Activated CD8-positive, alpha-beta memory T cell treated with anti-CD3 and anti-CD28 coated beads, Interleukin-2, amount 10 ng/mL, durations not matched to agents 7 days and 5 days (primary cell): ENCODE data around the gene FBXO28. TPM values are rescaled to one million over a fixed set of nuclear protein-coding genes. Genes with fewer than 3 reads are reported as not detected.

Source experiments
- ATAC-seq: fragments of 150-1000 bp; cut with Tn5 transposase; one replicate; pipeline ENCODE4 v1.10.0; 2021; ENCODE audit warnings: moderate library complexity
- CTCF ChIA-PET: fragments of 350-600 bp; sonication (Branson Sonifier 250); formaldehyde crosslinking; loops from one replicate; lab custom pipeline; 2021; ENCODE audit warnings: antibody characterized with exemption; lab: Charles Lee
- DNase-seq: peaks from one replicate; pipeline ENCODE4 v3.0.0-alpha.2; 2020
- H3K27ac Mint-ChIP-seq: one replicate; pipeline ENCODE4 v1.8.0; 2021; ENCODE audit warnings: mild to moderate bottlenecking, mixed read lengths
- H3K27me3 Mint-ChIP-seq: one replicate; pipeline ENCODE4 v1.8.0; 2021; ENCODE audit warnings: mixed read lengths
- H3K36me3 Mint-ChIP-seq: one replicate; pipeline ENCODE4 v1.8.0; 2021; ENCODE audit warnings: mild to moderate bottlenecking, mixed read lengths
- H3K4me1 Mint-ChIP-seq: one replicate; pipeline ENCODE4 v1.8.0; 2021; ENCODE audit warnings: mixed read lengths
- H3K4me3 Mint-ChIP-seq: one replicate; pipeline ENCODE4 v1.8.0; 2021; ENCODE audit warnings: mild to moderate bottlenecking, moderate library complexity, mixed read lengths
- H3K9me3 Mint-ChIP-seq: one replicate; pipeline ENCODE4 v1.8.0; 2022; ENCODE audit warnings: low read depth, mixed read lengths
- total RNA-seq, 2 experiments: library from RNA; stranded (reverse); gene quantifications; one replicate each; pipeline ENCODE4 v1.2.3, GENCODE V29; 2021

The FBXO28 gene
- total RNA-seq, 2 experiments from 2014 or later: 21.3 to 29.6 TPM

DNA sequence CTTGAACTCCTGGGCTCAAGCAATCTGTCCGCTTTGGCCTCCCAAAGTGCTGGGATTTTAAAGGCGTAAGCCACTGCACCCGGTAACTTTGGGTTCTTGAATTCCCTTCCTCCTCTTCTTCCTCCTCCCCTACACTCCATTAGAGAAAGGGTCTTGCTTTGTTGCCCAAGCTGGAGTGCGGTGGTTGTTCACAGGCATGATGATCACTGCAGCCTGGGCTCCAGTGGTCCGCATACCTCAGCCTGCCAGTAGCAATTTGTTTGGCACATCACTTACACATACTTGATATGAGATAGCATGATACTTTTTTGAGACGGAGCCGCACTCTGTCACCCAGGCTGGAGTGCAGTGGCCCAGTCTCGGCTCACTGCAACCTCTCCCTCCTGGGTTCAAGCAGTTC is 71.3 kb downstream of the FBXO28 start:
- CTCF ChIA-PET: no interaction called here
- Mint-ChIP-seq H3K27ac (peak overlapping the region; percentile 52), H3K4me3 (peak overlapping the region; percentile 97), H3K9me3 (no peaks in the 10 kb centered on the region), H3K36me3 (peaks cover 45% of the 10 kb centered on the region), H3K27me3 (no peaks in the 10 kb centered on the region), H3K4me1 (peaks cover 67% of the 10 kb centered on the region)
- ATAC-seq (no peak), DNase-seq (no peak)

DNA sequence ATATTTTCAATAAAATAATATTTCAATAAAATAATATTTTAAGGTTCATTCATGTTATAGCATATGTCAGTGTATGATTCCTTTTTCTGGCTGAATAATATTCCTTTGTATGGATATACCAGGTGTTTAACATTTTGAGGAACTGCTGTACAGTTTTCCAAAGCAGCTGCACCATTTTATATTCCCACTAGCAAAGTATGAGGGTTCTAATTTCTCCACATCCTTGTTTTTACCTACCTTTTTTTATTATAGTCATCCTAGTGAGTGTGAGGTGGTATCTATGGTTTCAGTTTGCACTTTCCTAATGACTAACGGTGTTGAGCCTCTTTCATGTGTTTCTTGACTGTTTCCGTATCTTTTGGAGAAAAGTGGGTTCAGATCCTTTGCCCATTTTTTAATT is 74.4 kb downstream of the FBXO28 start:
- CTCF ChIA-PET: no interaction called here
- peak overlapping the region; percentile 82 for H3K27ac Mint-ChIP-seq
- H3K4me1 Mint-ChIP-seq: peaks cover 64% of the 10 kb centered on the region
- ATAC-seq: peak; percentile 27
- no peak for DNase-seq
- peaks cover 58% of the 10 kb centered on the region for H3K36me3 Mint-ChIP-seq
- peak overlapping the region; percentile 47 for H3K4me3 Mint-ChIP-seq
- no peaks in the 10 kb centered on the region for H3K9me3 Mint-ChIP-seq
- H3K27me3 Mint-ChIP-seq: no peaks in the 10 kb centered on the region

DNA sequence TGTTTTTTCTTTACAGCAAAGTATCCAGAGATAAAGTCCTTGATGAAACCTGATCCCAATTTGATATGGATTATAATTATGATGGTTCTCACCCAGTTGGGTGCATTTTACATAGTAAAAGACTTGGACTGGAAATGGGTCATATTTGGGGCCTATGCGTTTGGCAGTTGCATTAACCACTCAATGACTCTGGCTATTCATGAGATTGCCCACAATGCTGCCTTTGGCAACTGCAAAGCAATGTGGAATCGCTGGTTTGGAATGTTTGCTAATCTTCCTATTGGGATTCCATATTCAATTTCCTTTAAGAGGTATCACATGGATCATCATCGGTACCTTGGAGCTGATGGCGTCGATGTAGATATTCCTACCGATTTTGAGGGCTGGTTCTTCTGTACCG is 75.7 kb downstream of the FBXO28 start:
- Mint-ChIP-seq H3K4me1 (peaks cover 67% of the 10 kb centered on the region), H3K4me3 (no peak overlapping the region), H3K36me3 (peaks cover 62% of the 10 kb centered on the region), H3K9me3 (no peaks in the 10 kb centered on the region), H3K27ac (no peak overlapping the region), H3K27me3 (no peaks in the 10 kb centered on the region)
- DNase-seq (no peak), ATAC-seq (no peak)
- CTCF ChIA-PET: no interaction called here

DNA sequence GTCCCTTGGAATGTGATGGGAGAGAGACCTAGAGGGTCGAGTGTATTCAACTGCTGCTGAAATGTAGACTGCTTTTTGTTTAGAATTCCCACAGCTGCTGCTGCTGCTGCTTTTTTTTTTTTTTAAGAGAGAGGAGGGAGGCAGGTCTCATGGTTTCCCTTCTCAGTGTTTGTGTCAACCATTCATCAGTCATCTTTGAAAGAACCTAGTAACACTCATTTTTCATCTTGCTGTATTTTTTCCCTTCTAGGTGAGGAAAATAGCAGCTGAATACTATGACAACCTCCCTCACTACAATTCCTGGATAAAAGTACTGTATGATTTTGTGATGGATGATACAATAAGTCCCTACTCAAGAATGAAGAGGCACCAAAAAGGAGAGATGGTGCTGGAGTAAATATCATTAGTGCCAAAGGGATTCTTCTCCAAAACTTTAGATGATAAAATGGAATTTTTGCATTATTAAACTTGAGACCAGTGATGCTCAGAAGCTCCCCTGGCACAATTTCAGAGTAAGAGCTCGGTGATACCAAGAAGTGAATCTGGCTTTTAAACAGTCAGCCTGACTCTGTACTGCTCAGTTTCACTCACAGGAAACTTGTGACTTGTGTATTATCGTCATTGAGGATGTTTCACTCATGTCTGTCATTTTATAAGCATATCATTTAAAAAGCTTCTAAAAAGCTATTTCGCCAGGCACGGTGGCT is 78.3 kb downstream of the FBXO28 start:
- ATAC-seq (peak; percentile 84), DNase-seq (peak; percentile 59)
- peaks cover 47% of the 10 kb centered on the region for H3K4me1 Mint-ChIP-seq
- peak overlapping the region; percentile 85 for H3K27ac Mint-ChIP-seq
- peak overlapping the region; percentile 11 for H3K4me3 Mint-ChIP-seq
- peaks cover 47% of the 10 kb centered on the region for H3K36me3 Mint-ChIP-seq
- CTCF ChIA-PET: interaction anchor here (1.0 to 1.6 kb wide), 7 partner anchors 9 to 238 kb away, joined by 3 to 10 read pairs (median 5); partner anchors contain the start of gene DEGS1
- no peaks in the 10 kb centered on the region for H3K27me3 Mint-ChIP-seq
- no peaks in the 10 kb centered on the region for H3K9me3 Mint-ChIP-seq

DNA sequence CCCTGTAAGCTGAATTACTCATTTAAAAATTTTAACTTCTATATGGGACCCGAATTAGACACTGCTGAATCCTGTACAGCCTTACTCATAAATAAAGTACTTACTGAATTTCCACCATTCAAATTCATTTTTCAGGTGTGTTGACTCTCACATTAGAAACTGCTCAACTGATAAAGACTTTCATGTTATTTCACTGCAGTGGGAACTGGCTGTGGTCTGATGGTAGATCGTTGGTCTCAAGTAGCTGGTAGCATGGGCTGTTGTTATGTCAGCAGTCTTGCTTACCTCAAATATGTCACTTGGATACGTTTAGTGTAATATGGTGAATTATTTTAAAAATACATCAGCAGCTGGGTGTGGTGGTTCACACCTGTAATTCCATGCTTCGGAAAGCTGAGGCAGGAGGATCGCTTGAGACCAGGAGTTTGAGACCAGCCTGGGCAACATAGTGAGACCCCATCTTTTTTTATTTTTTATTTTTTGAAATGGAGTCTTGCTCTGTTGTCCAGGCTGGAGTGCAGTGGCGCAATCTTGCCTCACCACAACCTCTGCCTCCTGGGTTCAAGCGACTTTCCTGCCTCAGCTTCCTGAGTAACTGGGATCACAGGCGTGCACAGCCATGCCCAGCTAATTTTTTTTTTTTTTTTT is 79.5 kb downstream of the FBXO28 start:
- CTCF ChIA-PET: interaction anchor here (1.2 to 1.6 kb wide), 6 partner anchors 10 to 237 kb away, joined by 3 to 10 read pairs (median 5); partner anchors contain the start of gene DEGS1

DNA sequence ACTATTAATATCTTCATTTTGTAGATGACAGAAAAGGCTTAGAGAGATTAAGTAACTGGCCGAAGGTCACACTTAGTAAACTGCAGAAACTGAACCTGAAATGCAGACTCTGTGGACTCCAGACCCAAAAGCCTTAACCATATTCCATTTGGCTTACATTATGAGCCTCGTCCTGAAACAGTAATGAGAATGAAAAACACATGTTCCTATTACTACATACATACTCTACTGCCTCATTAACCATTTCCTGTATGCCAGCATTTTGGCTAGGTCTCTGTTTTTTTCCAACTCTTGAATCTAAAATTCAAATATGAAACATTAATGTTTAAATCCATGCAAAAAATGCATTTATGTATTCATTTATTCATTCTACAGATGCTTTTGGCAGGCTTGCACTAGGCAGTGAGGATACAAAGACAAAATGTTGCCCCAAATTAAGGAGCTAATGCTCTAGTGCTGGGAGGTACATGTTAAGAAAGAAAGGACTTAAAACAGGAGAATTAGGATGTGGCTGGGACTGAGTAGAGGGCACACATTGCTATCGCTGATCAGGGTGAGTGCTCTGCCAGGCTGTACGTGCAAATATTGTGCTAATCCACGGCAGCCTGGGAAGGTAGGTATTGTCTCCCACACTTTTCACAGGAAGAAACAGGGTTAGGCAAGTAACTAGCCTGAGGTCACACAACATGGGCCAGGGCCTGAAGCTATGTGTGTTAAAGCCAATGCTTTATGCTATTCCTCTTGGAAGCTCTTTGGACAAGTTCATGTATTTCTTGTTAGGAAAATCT is 83.1 kb downstream of the FBXO28 start:
- DNase-seq (no peak), ATAC-seq (no peak)
- CTCF ChIA-PET: interaction anchor here (1.9 kb wide), 1 partner anchor 14 kb away, joined by 5 read pairs; the partner anchor contains the start of gene DEGS1
- Mint-ChIP-seq H3K36me3 (peaks cover 22% of the 10 kb centered on the region), H3K4me1 (peaks cover 19% of the 10 kb centered on the region), H3K4me3 (no peak overlapping the region), H3K27me3 (no peaks in the 10 kb centered on the region), H3K9me3 (no peaks in the 10 kb centered on the region), H3K27ac (no peak overlapping the region)

More for the DNA sequence above, 79.5 kb downstream of the FBXO28 start:
- ATAC-seq: no peak
- no peak overlapping the region for H3K4me3 Mint-ChIP-seq
- DNase-seq: no peak
- no peaks in the 10 kb centered on the region for H3K9me3 Mint-ChIP-seq
- H3K27me3 Mint-ChIP-seq: no peaks in the 10 kb centered on the region
- peaks cover 41% of the 10 kb centered on the region for H3K4me1 Mint-ChIP-seq
- peaks cover 40% of the 10 kb centered on the region for H3K36me3 Mint-ChIP-seq
- H3K27ac Mint-ChIP-seq: peak overlapping the region; percentile 63

DNA sequence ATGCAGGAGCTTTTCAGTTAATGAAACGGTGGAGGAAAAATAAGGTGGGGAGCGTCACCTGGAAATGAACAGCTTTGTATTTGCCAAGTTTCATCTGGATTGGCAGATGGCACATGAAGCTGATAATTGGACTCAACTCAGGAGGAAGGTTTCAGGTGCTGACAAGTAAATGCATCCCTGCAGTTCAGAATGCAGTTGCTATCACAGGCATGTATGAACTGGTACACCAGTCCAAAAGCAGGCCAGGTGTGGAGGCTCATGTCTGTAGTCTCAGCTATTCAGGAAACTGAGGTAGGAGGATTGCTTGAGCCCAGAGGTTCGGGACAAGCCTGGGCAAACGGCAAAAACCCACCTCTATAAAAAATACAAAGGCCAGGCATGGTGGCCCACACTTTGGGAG is 84.7 kb downstream of the FBXO28 start:
- Mint-ChIP-seq H3K9me3 (no peaks in the 10 kb centered on the region), H3K27me3 (no peaks in the 10 kb centered on the region), H3K4me1 (peaks cover 9% of the 10 kb centered on the region), H3K4me3 (no peak overlapping the region), H3K36me3 (peaks cover 11% of the 10 kb centered on the region), H3K27ac (no peak overlapping the region)
- DNase-seq (no peak), ATAC-seq (no peak)
- CTCF ChIA-PET: no interaction called here

DNA sequence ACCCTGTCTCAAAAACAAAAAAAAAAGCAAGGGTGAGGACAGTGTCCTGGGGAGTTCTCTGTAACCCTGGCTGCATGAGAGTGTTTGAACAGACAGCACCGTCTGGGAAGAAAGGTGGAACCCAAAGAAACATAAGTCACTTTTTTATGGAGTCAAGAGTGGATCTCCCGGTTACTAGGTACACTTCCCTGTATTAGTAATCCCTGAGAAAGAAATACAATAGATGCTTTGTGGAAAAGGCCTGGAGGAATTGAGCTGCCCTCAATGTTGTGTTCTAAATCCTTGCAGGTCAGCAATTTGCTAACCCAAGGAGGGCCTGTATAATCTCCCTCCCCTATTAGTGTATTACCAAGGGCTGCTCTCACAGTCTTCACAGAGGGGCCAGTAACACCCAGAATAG is 85.8 kb downstream of the FBXO28 start:
- Mint-ChIP-seq H3K9me3 (no peaks in the 10 kb centered on the region), H3K36me3 (peaks cover 4% of the 10 kb centered on the region), H3K4me3 (no peak overlapping the region), H3K4me1 (peaks cover 8% of the 10 kb centered on the region), H3K27me3 (no peaks in the 10 kb centered on the region), H3K27ac (no peak overlapping the region)
- DNase-seq: no peak
- CTCF ChIA-PET: no interaction called here
- ATAC-seq: no peak

DNA sequence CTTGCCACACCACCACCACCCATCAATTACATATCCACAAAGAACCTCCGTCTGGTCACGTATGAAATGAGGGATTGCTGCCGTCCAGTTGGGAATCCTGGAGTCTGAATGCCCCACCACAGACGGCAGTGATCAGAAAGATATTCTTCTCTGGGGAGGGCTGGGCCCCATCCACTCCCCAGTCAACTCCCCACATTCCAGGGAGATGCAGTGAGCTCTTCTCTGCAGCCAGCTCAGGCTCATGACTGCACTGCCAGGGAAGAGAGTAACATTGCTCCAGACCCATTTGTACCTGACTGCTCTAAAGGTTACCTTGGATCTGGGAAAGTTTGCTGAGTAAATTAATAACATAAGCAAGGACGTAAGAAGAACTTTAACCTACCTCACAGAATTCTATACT is 87.5 kb downstream of the FBXO28 start:
- Mint-ChIP-seq H3K36me3 (no peaks in the 10 kb centered on the region), H3K9me3 (no peaks in the 10 kb centered on the region), H3K27me3 (no peaks in the 10 kb centered on the region), H3K27ac (no peak overlapping the region), H3K4me1 (peaks cover 13% of the 10 kb centered on the region), H3K4me3 (no peak overlapping the region)
- ATAC-seq (no peak), DNase-seq (no peak)
- CTCF ChIA-PET: no interaction called here

DNA sequence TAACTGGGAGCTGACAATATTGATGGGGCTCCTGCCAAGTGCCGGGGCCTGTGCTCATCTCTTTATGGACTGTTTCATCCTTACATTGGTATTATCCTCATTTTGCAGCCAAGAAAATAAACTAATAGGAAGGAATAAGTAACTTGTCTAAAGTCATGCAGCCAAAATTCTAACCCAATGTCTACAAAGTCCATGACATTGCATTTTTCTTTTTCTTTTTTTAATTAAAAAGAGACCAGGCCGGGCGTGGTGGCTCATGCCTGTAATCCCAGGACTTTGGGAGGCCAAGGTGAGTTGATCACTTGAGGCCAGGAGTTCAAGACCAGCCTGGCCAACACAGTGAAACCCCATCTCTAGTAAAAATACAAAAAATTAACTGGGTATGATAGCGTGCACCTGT is 87.9 kb downstream of the FBXO28 start:
- H3K9me3 Mint-ChIP-seq: no peaks in the 10 kb centered on the region
- no peak overlapping the region for H3K4me3 Mint-ChIP-seq
- CTCF ChIA-PET: interaction anchor here (0.7 kb wide), 1 partner anchor 88 kb away, joined by 3 read pairs; no protein-coding TSS in a partner anchor
- no peak overlapping the region for H3K27ac Mint-ChIP-seq
- no peaks in the 10 kb centered on the region for H3K36me3 Mint-ChIP-seq
- H3K27me3 Mint-ChIP-seq: no peaks in the 10 kb centered on the region
- DNase-seq: no peak
- ATAC-seq: no peak
- H3K4me1 Mint-ChIP-seq: peaks cover 13% of the 10 kb centered on the region

DNA sequence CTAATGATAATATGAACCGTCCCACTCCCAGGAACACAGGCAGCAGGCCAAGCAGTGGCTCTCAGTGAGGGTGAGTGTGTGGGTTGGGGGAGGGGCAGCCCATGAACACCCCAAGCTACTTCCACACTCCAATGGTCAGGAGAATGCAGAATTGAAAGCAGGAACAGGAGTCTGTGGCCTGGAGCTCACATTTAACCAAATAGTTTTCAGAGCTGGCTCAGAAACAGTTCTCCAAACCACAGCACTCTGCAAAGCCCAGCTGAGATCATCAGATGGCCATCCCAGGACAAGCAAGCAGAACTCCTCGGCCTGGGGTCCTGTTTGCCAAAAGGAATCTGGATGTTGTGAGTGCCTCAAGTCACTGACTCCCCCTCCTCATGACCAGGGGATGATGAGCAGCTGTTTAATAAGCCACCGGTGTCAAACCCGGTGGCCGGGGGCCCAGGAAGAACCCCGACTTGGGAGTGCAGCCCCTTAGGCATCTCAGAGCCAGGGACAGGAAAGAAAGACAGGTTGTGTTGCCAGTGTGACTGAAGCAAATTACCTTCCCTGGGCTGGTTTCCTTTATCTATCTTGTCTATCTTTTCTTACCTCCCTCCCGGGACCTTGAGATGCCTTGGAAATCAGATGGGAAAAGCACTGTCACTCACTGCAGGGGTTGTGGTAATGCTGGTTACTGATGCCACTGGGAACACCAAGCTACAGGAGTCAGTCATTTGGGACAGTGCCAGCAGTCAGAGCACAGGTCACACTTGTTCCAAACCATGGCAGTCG is 89.5 kb downstream of the FBXO28 start:
- DNase-seq (no peak), ATAC-seq (no peak)
- Mint-ChIP-seq H3K27me3 (no peaks in the 10 kb centered on the region), H3K4me3 (no peak overlapping the region), H3K9me3 (no peaks in the 10 kb centered on the region), H3K27ac (no peak overlapping the region), H3K36me3 (no peaks in the 10 kb centered on the region), H3K4me1 (peaks cover 13% of the 10 kb centered on the region)
- CTCF ChIA-PET: interaction anchor here (1.5 kb wide), 1 partner anchor 11 kb away, joined by 4 read pairs; no protein-coding TSS in a partner anchor

DNA sequence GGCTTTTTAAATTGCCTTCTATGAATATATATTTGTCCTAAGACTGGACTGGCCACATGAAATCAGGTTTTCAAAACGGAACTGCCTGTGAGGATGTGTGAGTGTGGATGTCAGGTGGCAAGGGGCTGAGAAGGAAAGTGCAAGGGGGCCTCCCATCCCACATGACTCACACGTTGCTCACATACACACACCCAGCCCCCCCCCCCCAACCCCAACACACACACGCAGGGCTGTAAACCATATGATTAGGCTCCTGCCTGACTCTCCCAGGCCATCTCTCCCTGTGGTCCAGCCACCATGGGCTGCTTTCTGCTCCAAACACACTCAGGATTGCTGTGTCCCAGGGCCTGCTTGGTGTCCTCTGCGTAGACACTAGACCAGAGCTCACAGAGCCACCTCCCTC is 91.5 kb downstream of the FBXO28 start:
- ATAC-seq (peak; percentile 57), DNase-seq (peak; percentile 44)
- Mint-ChIP-seq H3K9me3 (no peaks in the 10 kb centered on the region), H3K4me3 (peak overlapping the region; percentile 23), H3K4me1 (peaks cover 13% of the 10 kb centered on the region), H3K27me3 (no peaks in the 10 kb centered on the region), H3K27ac (peak overlapping the region; percentile 37), H3K36me3 (no peaks in the 10 kb centered on the region)
- CTCF ChIA-PET: interaction anchor here (1.5 to 1.9 kb wide), 2 partner anchors 26 to 125 kb away, joined by 3 to 5 read pairs; partner anchors contain the start of gene NVL
